ENCODE data around the gene ATP11A. TPM values are rescaled to one million over a fixed set of nuclear protein-coding genes. Genes with fewer than 3 reads are reported as not detected.

Gene ATP11A
- total and polyA plus RNA-seq, 2 donors (not counting 3 experiments of a cell fraction or from before 2014, with no cell fraction given): 16.5 to 88.1 TPM

- POLR2A ChIA-PET: no interaction called here
- dilution Hi-C loops (cut with MboI; ENCODE audit: extremely low pct_ligation_motif_present, low sequenced_read_pairs): no loop called here
- CTCF ChIA-PET: no interaction called here
These were observed 42.8 kb downstream of the ATP11A start for GRCh38 chr13:112732679-112733078.

GRCh38 chr13:112733112-112733511 lies 43.3 kb downstream of the ATP11A start:
- H3K9me1 ChIP-seq (replicated peaks; ENCODE audit: control insufficient read depth, extremely low read depth, insufficient read depth, low read length): no peaks in the 10 kb centered on the region
- DNase-seq (ENCODE audit: low read depth, low spot score) (no peak), FAIRE-seq (no peak)
- BruUV-seq (replicated peaks): no TSS peak
- CTCF ChIA-PET: interaction anchor here (1.1 kb wide), 1 partner anchor 16 kb away, joined by 4 read pairs; no protein-coding TSS in a partner anchor
- H3K79me2 ChIP-seq (ENCODE audit: control insufficient read depth, insufficient read depth, low read length): peaks cover 12% of the 10 kb centered on the region
- POLR2A ChIA-PET: no interaction called here
- no peak overlapping the region for H3K4me2 ChIP-seq (ENCODE audit: insufficient read depth, low read length)
- H3K36me3 ChIP-seq (ENCODE audit: control insufficient read depth in 2 of 2, extremely low read depth in 1 of 2, insufficient read depth in 2 of 2, low read length in 2 of 2): no peaks in the 10 kb centered on the region
- H3K4me1 ChIP-seq (ENCODE audit: control insufficient read depth, extremely low read depth, insufficient read depth, low read length): no peaks in the 10 kb centered on the region
- no peak overlapping the region for H3K4me3 ChIP-seq (replicated peaks in 1 of 3; ENCODE audit: insufficient read depth in 1 of 3, low read depth in 1 of 3, low read length in 3 of 3)
- no peak overlapping the region for H3K9ac ChIP-seq (replicated peaks; ENCODE audit: extremely low read depth, insufficient read depth, low read length)
- TF ChIP-seq, protein P1, sequence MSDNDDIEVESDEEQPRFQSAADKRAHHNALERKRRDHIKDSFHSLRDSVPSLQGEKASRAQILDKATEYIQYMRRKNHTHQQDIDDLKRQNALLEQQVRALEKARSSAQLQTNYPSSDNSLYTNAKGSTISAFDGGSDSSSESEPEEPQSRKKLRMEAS (IDR thresholded peaks at IDR 0.05; ENCODE audit: insufficient read depth, insufficient read length): no peak
- TF ChIP-seq, protein P2, sequence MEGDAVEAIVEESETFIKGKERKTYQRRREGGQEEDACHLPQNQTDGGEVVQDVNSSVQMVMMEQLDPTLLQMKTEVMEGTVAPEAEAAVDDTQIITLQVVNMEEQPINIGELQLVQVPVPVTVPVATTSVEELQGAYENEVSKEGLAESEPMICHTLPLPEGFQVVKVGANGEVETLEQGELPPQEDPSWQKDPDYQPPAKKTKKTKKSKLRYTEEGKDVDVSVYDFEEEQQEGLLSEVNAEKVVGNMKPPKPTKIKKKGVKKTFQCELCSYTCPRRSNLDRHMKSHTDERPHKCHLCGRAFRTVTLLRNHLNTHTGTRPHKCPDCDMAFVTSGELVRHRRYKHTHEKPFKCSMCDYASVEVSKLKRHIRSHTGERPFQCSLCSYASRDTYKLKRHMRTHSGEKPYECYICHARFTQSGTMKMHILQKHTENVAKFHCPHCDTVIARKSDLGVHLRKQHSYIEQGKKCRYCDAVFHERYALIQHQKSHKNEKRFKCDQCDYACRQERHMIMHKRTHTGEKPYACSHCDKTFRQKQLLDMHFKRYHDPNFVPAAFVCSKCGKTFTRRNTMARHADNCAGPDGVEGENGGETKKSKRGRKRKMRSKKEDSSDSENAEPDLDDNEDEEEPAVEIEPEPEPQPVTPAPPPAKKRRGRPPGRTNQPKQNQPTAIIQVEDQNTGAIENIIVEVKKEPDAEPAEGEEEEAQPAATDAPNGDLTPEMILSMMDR (IDR thresholded peaks at IDR 0.05; ENCODE audit: extremely low read depth in 1 of 2, insufficient read depth in 1 of 2, low read depth in 1 of 2, low read length in 2 of 2): no peak
- TF ChIP-seq MYC (IDR thresholded peaks at IDR 0.05; ENCODE audit: low read depth, low read length) (no peak), JUN (IDR thresholded peaks at IDR 0.05; ENCODE audit: borderline replicate concordance, insufficient read depth, insufficient read length, low read depth) (no peak), POLR2AphosphoS5 (IDR thresholded peaks at IDR 0.05; ENCODE audit: insufficient read depth, low read depth, low read length) (no peak), POLR2A (IDR thresholded peaks at IDR 0.05; ENCODE audit: low read depth, low read length) (no peak)
- no peaks in the 10 kb centered on the region for H3K27me3 ChIP-seq (ENCODE audit: control insufficient read depth in 2 of 2, insufficient read depth in 2 of 2, low read length in 2 of 2)
- intact Hi-C loops (cut with micrococcal nuclease) (no loop called here), dilution Hi-C loops (cut with MboI; ENCODE audit: extremely low pct_ligation_motif_present, low sequenced_read_pairs) (no loop called here)
- H4K20me1 ChIP-seq (replicated peaks; ENCODE audit: control insufficient read depth, extremely low read depth, insufficient read depth, low read length): no peaks in the 10 kb centered on the region
- H3K9me3 ChIP-seq (replicated peaks; ENCODE audit: control insufficient read depth, insufficient read depth, low read length): no peaks in the 10 kb centered on the region
- H2AFZ ChIP-seq (ENCODE audit: low read depth, low read length): no peak overlapping the region
- H3K27ac ChIP-seq (ENCODE audit: insufficient read depth, low read depth, low read length): no peak overlapping the region

More at GRCh38 chr13:112732679-112733078, 42.8 kb downstream of the ATP11A start:
- Histone ChIP-seq H3K4me2 (ENCODE audit: insufficient read depth, low read length) (no peak overlapping the region), H3K9ac (replicated peaks; ENCODE audit: extremely low read depth, insufficient read depth, low read length) (no peak overlapping the region), H3K9me1 (replicated peaks; ENCODE audit: control insufficient read depth, extremely low read depth, insufficient read depth, low read length) (no peaks in the 10 kb centered on the region), H2AFZ (ENCODE audit: low read depth, low read length) (no peak overlapping the region), H3K4me3 (replicated peaks in 1 of 3; ENCODE audit: insufficient read depth in 1 of 3, low read depth in 1 of 3, low read length in 3 of 3) (no peak overlapping the region), H4K20me1 (replicated peaks; ENCODE audit: control insufficient read depth, extremely low read depth, insufficient read depth, low read length) (no peaks in the 10 kb centered on the region), H3K36me3 (ENCODE audit: control insufficient read depth in 2 of 2, extremely low read depth in 1 of 2, insufficient read depth in 2 of 2, low read length in 2 of 2) (no peaks in the 10 kb centered on the region), H3K79me2 (ENCODE audit: control insufficient read depth, insufficient read depth, low read length) (peaks cover 13% of the 10 kb centered on the region), H3K9me3 (replicated peaks; ENCODE audit: control insufficient read depth, insufficient read depth, low read length) (no peaks in the 10 kb centered on the region), H3K27me3 (ENCODE audit: control insufficient read depth in 2 of 2, insufficient read depth in 2 of 2, low read length in 2 of 2) (no peaks in the 10 kb centered on the region), H3K27ac (ENCODE audit: insufficient read depth, low read depth, low read length) (no peak overlapping the region), H3K4me1 (ENCODE audit: control insufficient read depth, extremely low read depth, insufficient read depth, low read length) (no peaks in the 10 kb centered on the region)
- BruUV-seq (replicated peaks): no TSS peak
- intact Hi-C loops (cut with micrococcal nuclease): no loop called here
- no peak for DNase-seq (ENCODE audit: low read depth, low spot score)
- FAIRE-seq: no peak
- TF ChIP-seq JUN (IDR thresholded peaks at IDR 0.05; ENCODE audit: borderline replicate concordance, insufficient read depth, insufficient read length, low read depth) (no peak), FOS (IDR thresholded peaks at IDR 0.05; ENCODE audit: borderline replicate concordance, insufficient read depth, low read length) (no peak), EZH2 (IDR thresholded peaks at IDR 0.05; ENCODE audit: borderline replicate concordance, low read depth, low read length, severe bottlenecking) (no peak), POLR2AphosphoS5 (IDR thresholded peaks at IDR 0.05; ENCODE audit: insufficient read depth, low read depth, low read length) (no peak)
- TF ChIP-seq, protein P2 (IDR thresholded peaks at IDR 0.05; ENCODE audit: extremely low read depth in 1 of 2, insufficient read depth in 1 of 2, low read depth in 1 of 2, low read length in 2 of 2): no peak

Data from endothelial cell of umbilical vein (primary cell).